ENCODE results near the gene DOCK11. TPM values are rescaled to one million over a fixed set of nuclear protein-coding genes. Genes with fewer than 3 reads are reported as not detected.

Gene DOCK11
- total RNA-seq, 1 donor from 2014 or later: 22.4 TPM

GRCh38 chrX:118614150-118614549 is 118.5 kb downstream of the DOCK11 start:
- Histone ChIP-seq H3K27ac (ENCODE audit: low read depth, low read length) (no peak overlapping the region), H3K36me3 (ENCODE audit: control insufficient read depth in 3 of 3, insufficient read depth in 3 of 3, low read length in 3 of 3) (no peaks in the 10 kb centered on the region), H3K4me1 (ENCODE audit: control insufficient read depth in 3 of 3, insufficient read depth in 3 of 3, low read length in 3 of 3) (peaks cover 4 to 7% (median 5%) of the 10 kb centered on the region in 3 donors), H3K9ac (ENCODE audit: low read depth in 1 of 3, low read length in 3 of 3) (no peak overlapping the region), H3K27me3 (ENCODE audit: control insufficient read depth in 3 of 3, insufficient read depth in 3 of 3, low read length in 3 of 3) (no peaks in the 10 kb centered on the region), H3K4me3 (ENCODE audit: low read length in 3 of 3) (no peak overlapping the region), H3K9me3 (ENCODE audit: control insufficient read depth in 3 of 3, low read length in 3 of 3) (no peaks in the 10 kb centered on the region)

GRCh38 chrX:118615141-118615540 is 119.5 kb downstream of the DOCK11 start:
- no peak overlapping the region for H3K4me3 ChIP-seq (ENCODE audit: low read length in 3 of 3)
- peaks cover 4 to 7% (median 5%) of the 10 kb centered on the region in 3 donors for H3K4me1 ChIP-seq (ENCODE audit: control insufficient read depth in 3 of 3, insufficient read depth in 3 of 3, low read length in 3 of 3)
- H3K9ac ChIP-seq (ENCODE audit: low read depth in 1 of 3, low read length in 3 of 3): no peak overlapping the region
- no peaks in the 10 kb centered on the region for H3K9me3 ChIP-seq (ENCODE audit: control insufficient read depth in 3 of 3, low read length in 3 of 3)
- no peaks in the 10 kb centered on the region for H3K27me3 ChIP-seq (ENCODE audit: control insufficient read depth in 3 of 3, insufficient read depth in 3 of 3, low read length in 3 of 3)
- no peaks in the 10 kb centered on the region for H3K36me3 ChIP-seq (ENCODE audit: control insufficient read depth in 3 of 3, insufficient read depth in 3 of 3, low read length in 3 of 3)
- no peak overlapping the region for H3K27ac ChIP-seq (ENCODE audit: low read depth, low read length)

GRCh38 chrX:118621081-118621759 is 125.6 kb downstream of the DOCK11 start:
- no peaks in the 10 kb centered on the region for H3K27me3 ChIP-seq (ENCODE audit: control insufficient read depth in 3 of 3, insufficient read depth in 3 of 3, low read length in 3 of 3)
- no peak overlapping the region for H3K4me3 ChIP-seq (ENCODE audit: low read length in 3 of 3)
- H3K9ac ChIP-seq (ENCODE audit: low read depth in 1 of 3, low read length in 3 of 3): no peak overlapping the region
- H3K9me3 ChIP-seq (ENCODE audit: control insufficient read depth in 3 of 3, low read length in 3 of 3): no peaks in the 10 kb centered on the region
- no peaks in the 10 kb centered on the region for H3K4me1 ChIP-seq (ENCODE audit: control insufficient read depth in 3 of 3, insufficient read depth in 3 of 3, low read length in 3 of 3)
- no peaks in the 10 kb centered on the region for H3K36me3 ChIP-seq (ENCODE audit: control insufficient read depth in 3 of 3, insufficient read depth in 3 of 3, low read length in 3 of 3)
- no peak overlapping the region for H3K27ac ChIP-seq (ENCODE audit: low read depth, low read length)

- Histone ChIP-seq H3K27me3 (ENCODE audit: control insufficient read depth in 3 of 3, insufficient read depth in 3 of 3, low read length in 3 of 3) (no peaks in the 10 kb centered on the region), H3K9me3 (ENCODE audit: control insufficient read depth in 3 of 3, low read length in 3 of 3) (no peaks in the 10 kb centered on the region), H3K27ac (ENCODE audit: low read depth, low read length) (no peak overlapping the region), H3K4me3 (ENCODE audit: low read length in 3 of 3) (no peak overlapping the region), H3K9ac (ENCODE audit: low read depth in 1 of 3, low read length in 3 of 3) (no peak overlapping the region), H3K36me3 (ENCODE audit: control insufficient read depth in 3 of 3, insufficient read depth in 3 of 3, low read length in 3 of 3) (peaks cover 0 to 2% (median 0%) of the 10 kb centered on the region in 3 donors), H3K4me1 (ENCODE audit: control insufficient read depth in 3 of 3, insufficient read depth in 3 of 3, low read length in 3 of 3) (no peaks in the 10 kb centered on the region)
Measured at GRCh38 chrX:118623062-118623461, 127.4 kb downstream of the DOCK11 start.

- no peaks in the 10 kb centered on the region for H3K27me3 ChIP-seq (ENCODE audit: control insufficient read depth in 3 of 3, insufficient read depth in 3 of 3, low read length in 3 of 3)
- peaks cover 0 to 2% (median 0%) of the 10 kb centered on the region in 3 donors for H3K36me3 ChIP-seq (ENCODE audit: control insufficient read depth in 3 of 3, insufficient read depth in 3 of 3, low read length in 3 of 3)
- no peak overlapping the region for H3K9ac ChIP-seq (ENCODE audit: low read depth in 1 of 3, low read length in 3 of 3)
- no peaks in the 10 kb centered on the region for H3K9me3 ChIP-seq (ENCODE audit: control insufficient read depth in 3 of 3, low read length in 3 of 3)
- H3K4me3 ChIP-seq (ENCODE audit: low read length in 3 of 3): no peak overlapping the region
- H3K4me1 ChIP-seq (ENCODE audit: control insufficient read depth in 3 of 3, insufficient read depth in 3 of 3, low read length in 3 of 3): no peaks in the 10 kb centered on the region
- H3K27ac ChIP-seq (ENCODE audit: low read depth, low read length): no peak overlapping the region
Measured at GRCh38 chrX:118626346-118626745, 130.7 kb downstream of the DOCK11 start.

GRCh38 chrX:118627084-118627758 is 131.6 kb downstream of the DOCK11 start:
- no peak overlapping the region for H3K4me3 ChIP-seq (ENCODE audit: low read length in 3 of 3)
- H3K27me3 ChIP-seq (ENCODE audit: control insufficient read depth in 3 of 3, insufficient read depth in 3 of 3, low read length in 3 of 3): no peaks in the 10 kb centered on the region
- H3K9ac ChIP-seq (ENCODE audit: low read depth in 1 of 3, low read length in 3 of 3): no peak overlapping the region
- peaks cover 0 to 2% (median 0%) of the 10 kb centered on the region in 3 donors for H3K36me3 ChIP-seq (ENCODE audit: control insufficient read depth in 3 of 3, insufficient read depth in 3 of 3, low read length in 3 of 3)
- H3K4me1 ChIP-seq (ENCODE audit: control insufficient read depth in 3 of 3, insufficient read depth in 3 of 3, low read length in 3 of 3): no peaks in the 10 kb centered on the region
- no peaks in the 10 kb centered on the region for H3K9me3 ChIP-seq (ENCODE audit: control insufficient read depth in 3 of 3, low read length in 3 of 3)
- no peak overlapping the region for H3K27ac ChIP-seq (ENCODE audit: low read depth, low read length)

- H3K27ac ChIP-seq (ENCODE audit: low read depth, low read length): no peak overlapping the region
- no peaks in the 10 kb centered on the region for H3K27me3 ChIP-seq (ENCODE audit: control insufficient read depth in 3 of 3, insufficient read depth in 3 of 3, low read length in 3 of 3)
- H3K9me3 ChIP-seq (ENCODE audit: control insufficient read depth in 3 of 3, low read length in 3 of 3): no peaks in the 10 kb centered on the region
- H3K4me1 ChIP-seq (ENCODE audit: control insufficient read depth in 3 of 3, insufficient read depth in 3 of 3, low read length in 3 of 3): no peaks in the 10 kb centered on the region
- H3K9ac ChIP-seq (ENCODE audit: low read depth in 1 of 3, low read length in 3 of 3): no peak overlapping the region
- H3K4me3 ChIP-seq (ENCODE audit: low read length in 3 of 3): no peak overlapping the region
- peaks cover 0 to 2% (median 0%) of the 10 kb centered on the region in 3 donors for H3K36me3 ChIP-seq (ENCODE audit: control insufficient read depth in 3 of 3, insufficient read depth in 3 of 3, low read length in 3 of 3)
Measured at GRCh38 chrX:118630848-118631247, 135.2 kb downstream of the DOCK11 start.

GRCh38 chrX:118631586-118631985 is 136.0 kb downstream of the DOCK11 start:
- H3K36me3 ChIP-seq (ENCODE audit: control insufficient read depth in 3 of 3, insufficient read depth in 3 of 3, low read length in 3 of 3): no peaks in the 10 kb centered on the region
- H3K27ac ChIP-seq (ENCODE audit: low read depth, low read length): no peak overlapping the region
- H3K9ac ChIP-seq (ENCODE audit: low read depth in 1 of 3, low read length in 3 of 3): no peak overlapping the region
- no peaks in the 10 kb centered on the region for H3K9me3 ChIP-seq (ENCODE audit: control insufficient read depth in 3 of 3, low read length in 3 of 3)
- H3K4me1 ChIP-seq (ENCODE audit: control insufficient read depth in 3 of 3, insufficient read depth in 3 of 3, low read length in 3 of 3): no peaks in the 10 kb centered on the region
- H3K4me3 ChIP-seq (ENCODE audit: low read length in 3 of 3): no peak overlapping the region
- no peaks in the 10 kb centered on the region for H3K27me3 ChIP-seq (ENCODE audit: control insufficient read depth in 3 of 3, insufficient read depth in 3 of 3, low read length in 3 of 3)

- no peak overlapping the region for H3K4me3 ChIP-seq (ENCODE audit: low read length in 3 of 3)
- no peaks in the 10 kb centered on the region for H3K9me3 ChIP-seq (ENCODE audit: control insufficient read depth in 3 of 3, low read length in 3 of 3)
- H3K36me3 ChIP-seq (ENCODE audit: control insufficient read depth in 3 of 3, insufficient read depth in 3 of 3, low read length in 3 of 3): no peaks in the 10 kb centered on the region
- H3K9ac ChIP-seq (ENCODE audit: low read depth in 1 of 3, low read length in 3 of 3): no peak overlapping the region
- no peak overlapping the region for H3K27ac ChIP-seq (ENCODE audit: low read depth, low read length)
- H3K4me1 ChIP-seq (ENCODE audit: control insufficient read depth in 3 of 3, insufficient read depth in 3 of 3, low read length in 3 of 3): no peaks in the 10 kb centered on the region
- no peaks in the 10 kb centered on the region for H3K27me3 ChIP-seq (ENCODE audit: control insufficient read depth in 3 of 3, insufficient read depth in 3 of 3, low read length in 3 of 3)
Measured at GRCh38 chrX:118632862-118633261, 137.2 kb downstream of the DOCK11 start.

- H3K4me1 ChIP-seq (ENCODE audit: control insufficient read depth in 3 of 3, insufficient read depth in 3 of 3, low read length in 3 of 3): no peaks in the 10 kb centered on the region
- no peaks in the 10 kb centered on the region for H3K36me3 ChIP-seq (ENCODE audit: control insufficient read depth in 3 of 3, insufficient read depth in 3 of 3, low read length in 3 of 3)
- no peak overlapping the region for H3K27ac ChIP-seq (ENCODE audit: low read depth, low read length)
- H3K4me3 ChIP-seq (ENCODE audit: low read length in 3 of 3): no peak overlapping the region
- H3K9ac ChIP-seq (ENCODE audit: low read depth in 1 of 3, low read length in 3 of 3): no peak overlapping the region
- H3K9me3 ChIP-seq (ENCODE audit: control insufficient read depth in 3 of 3, low read length in 3 of 3): no peaks in the 10 kb centered on the region
- H3K27me3 ChIP-seq (ENCODE audit: control insufficient read depth in 3 of 3, insufficient read depth in 3 of 3, low read length in 3 of 3): no peaks in the 10 kb centered on the region
Measured at GRCh38 chrX:118633530-118633929, 137.9 kb downstream of the DOCK11 start.
